Lower leg skin (tissue), 4 donors: ENCODE data around the gene SLC15A3. TPM values are rescaled to one million over a fixed set of nuclear protein-coding genes. Genes with fewer than 3 reads are reported as not detected.

ENCODE experiments used
- DNase-seq, 2 donors: peaks; one replicate each; pipeline ENCODE4 v3.0.0-alpha.2; 2019; ENCODE audit warnings: low spot score in 2 of 2
- H3K4me3 ChIP-seq: fragments of 200-600 bp; sonication (generic); 2 replicates; pipeline ENCODE4 v1.5.1; 2017; ENCODE audit warnings: mild to moderate bottlenecking, low read depth; ENCODE audit not compliant: poor library complexity, severe bottlenecking
- CTCF ChIP-seq, 3 donors: fragments of 450-650 bp; IDR thresholded peaks; one replicate each; pipeline ENCODE4 v1.5.1; 2016; ENCODE audit warnings: antibody characterized with exemption in 3 of 3, mild to moderate bottlenecking in 3 of 3, moderate library complexity in 2 of 3
- POLR2A ChIP-seq, 2 donors: fragments of 450-650 bp; IDR thresholded peaks; one replicate each; pipeline ENCODE4 v1.6.1; 2016 to 2017; ENCODE audit warnings: antibody characterized with exemption in 2 of 2, mild to moderate bottlenecking in 1 of 2, moderate library complexity in 1 of 2
- WGBS, 2 donors: methylation state at CpG; one replicate each; pipeline ENCODE4 v1.1.5; 2018; 5-methylcytosine and 5-hydroxymethylcytosine counted together
- intact Hi-C: fragments of 100-400 bp; cut with DNase I; formaldehyde crosslinking; loops from one replicate; pipeline ENCODE4 v1.15.0; 2023; ENCODE audit warnings: low total_unique reads
- total RNA-seq, 4 donors: library from RNA; depleted of rRNA; stranded (reverse); fragments of >200 nt; gene quantifications; one replicate each; pipeline ENCODE4 v1.1.0, GENCODE V29; 2016

The SLC15A3 gene
- total RNA-seq, 4 donors from 2014 or later = 4.4 to 7.4 (median 5.4) TPM

- intact Hi-C loops = no loop called here
- 76 to 82% methylated on average over 6 of the region's 6 CpGs for WGBS, 2 donors
- no peak overlapping the region for H3K4me3 ChIP-seq
- no peak for DNase-seq
- TF ChIP-seq CTCF (IDR thresholded peaks at IDR 0.05) = no peak
- TF ChIP-seq POLR2A (IDR thresholded peaks at IDR 0.05) = no peak
These were observed 21.7 kb upstream of the SLC15A3 start for GRCh38 chr11:60973699-60974098.

- no peak overlapping the region for H3K4me3 ChIP-seq
- DNase-seq = no peak
- 83 to 85% methylated on average over 15 of the region's 15 CpGs for WGBS, 2 donors
These were observed 20.4 kb upstream of the SLC15A3 start for GRCh38 chr11:60972182-60973030.

GRCh38 chr11:60971520-60971919 is 19.5 kb upstream of the SLC15A3 start, which contains the start of gene CD6:
CD6 (plus strand) TSS chr11:60971680; CDS start chr11:60971866, 186 bp downstream.
- WGBS, 2 donors = 74 to 83% methylated on average over 16 of the region's 16 CpGs
- no peak for DNase-seq
- no peak within 1 kb of the TSS for H3K4me3 ChIP-seq

More at GRCh38 chr11:60972182-60973030, 20.4 kb upstream of the SLC15A3 start:
- TF ChIP-seq CTCF (IDR thresholded peaks at IDR 0.05) (no peak), POLR2A (IDR thresholded peaks at IDR 0.05) (no peak)
- intact Hi-C loops = no loop called here

GRCh38 chr11:60970890-60971289 is 18.9 kb upstream of the SLC15A3 start:
- no peak for DNase-seq
- TF ChIP-seq CTCF (IDR thresholded peaks at IDR 0.05) (no peak), POLR2A (IDR thresholded peaks at IDR 0.05) (no peak)
- 67 to 79% methylated on average over 5 of the region's 5 CpGs for WGBS, 2 donors
- no peak overlapping the region for H3K4me3 ChIP-seq
- intact Hi-C loops = no loop called here

More at GRCh38 chr11:60971520-60971919, 19.5 kb upstream of the SLC15A3 start, which contains the start of gene CD6:
- intact Hi-C loops = no loop called here
- TF ChIP-seq CTCF (IDR thresholded peaks at IDR 0.05) (no peak), POLR2A (IDR thresholded peaks at IDR 0.05) (no peak)

- 21 to 26% methylated on average over 9 of the region's 9 CpGs for WGBS, 2 donors
- no peak overlapping the region for H3K4me3 ChIP-seq
- DNase-seq = no peak
- intact Hi-C loops = no loop called here
- TF ChIP-seq POLR2A (IDR thresholded peaks at IDR 0.05) = no peak
- TF ChIP-seq CTCF (IDR thresholded peaks at IDR 0.05) = no peak
These were observed 18.4 kb upstream of the SLC15A3 start for GRCh38 chr11:60970369-60970774.
